ENCODE measurements around the gene MAZ.

Gene MAZ

GRCh38 chr16:29858149-29858849 is 52.0 kb downstream of the MAZ start:
- FAIRE-seq, result no peak

- no peak for FAIRE-seq
Observed at GRCh38 chr16:29858974-29859373, 52.6 kb downstream of the MAZ start.

GRCh38 chr16:29860218-29860617 is 53.9 kb downstream of the MAZ start:
- no peak for FAIRE-seq

Measured in G401.6 (cell line).